H1 (cell line): ENCODE data around the gene NELFA. TPM values are rescaled to one million over a fixed set of nuclear protein-coding genes. Genes with fewer than 3 reads are reported as not detected.

Experiments used
- CTCF ChIA-PET: fragments of 300-600 bp; sonication (Branson Sonifier 250); formaldehyde crosslinking; loops from one replicate; lab custom pipeline; 2021; ENCODE audit not compliant: partially characterized antibody; lab: Charles Lee
- POLR2A ChIA-PET: fragments of 300-600 bp; sonication (Branson Sonifier 250); formaldehyde crosslinking; loops from one replicate; lab custom pipeline; 2021; ENCODE audit warnings: inconsistent platforms; ENCODE audit not compliant: partially characterized antibody; lab: Charles Lee
- DNase-seq, 2 experiments: peaks; one replicate each; pipeline versions ENCODE4 v3.0.0 to v3.0.0-alpha.2; 2010 to 2022; ENCODE audit warnings: low spot score in 2 of 2, low read depth in 1 of 2, mixed read lengths in 1 of 2
- FAIRE-seq: peaks from 2 replicates; lab custom pipeline; 2011; peaks lifted over from hg19 to GRCh38; lab: Jason Lieb, UNC
- H2AFZ ChIP-seq: 2 replicates; pipeline ENCODE4 v1.8.1; 2012; ENCODE audit warnings: low read length, inconsistent platforms
- H2AK5ac ChIP-seq: 2 replicates; pipeline ENCODE4 v1.6.1; 2013; ENCODE audit warnings: low read depth, low read length
- H2BK120ac ChIP-seq: replicated peaks from 2 replicates; pipeline ENCODE3; 2013; ENCODE audit warnings: low read depth, low read length, inconsistent platforms
- H2BK12ac ChIP-seq: 2 replicates; pipeline ENCODE4 v1.6.1; 2013; ENCODE audit warnings: low read depth, low read length
- H2BK15ac ChIP-seq: 2 replicates; pipeline ENCODE4 v1.6.1; 2013; ENCODE audit warnings: low read length
- H2BK20ac ChIP-seq: 2 replicates; pipeline ENCODE4 v1.6.1; 2013; ENCODE audit warnings: low read length
- H2BK5ac ChIP-seq: 2 replicates; pipeline ENCODE4 v1.6.1; 2013; ENCODE audit warnings: low read depth, low read length
- H3K14ac ChIP-seq: 2 replicates; pipeline ENCODE4 v1.6.1; 2013; ENCODE audit warnings: inconsistent platforms; ENCODE audit not compliant: insufficient read length
- H3K18ac ChIP-seq: 2 replicates; pipeline ENCODE4 v1.6.1; 2013; ENCODE audit warnings: low read length; ENCODE audit errors: extremely low read depth
- H3K23ac ChIP-seq: 2 replicates; pipeline ENCODE4 v1.6.1; 2013; ENCODE audit warnings: inconsistent platforms; ENCODE audit not compliant: insufficient read length
- H3K23me2 ChIP-seq: 2 replicates; pipeline ENCODE4 v1.6.1; 2013; ENCODE audit warnings: low read depth, low read length
- H3K27ac ChIP-seq: 2 replicates; pipeline ENCODE4 v1.6.1; 2011; ENCODE audit warnings: low read depth, low read length, inconsistent platforms
- H3K27me3 ChIP-seq, 4 experiments: replicated peaks in 1 of 4; 1 replicate in 1 of 4; 2 replicates in 3 of 4; pipeline versions ENCODE4 v1.6.1 to v1.8.1; 2011 to 2013; ENCODE audit warnings: low read length in 3 of 4, mild to moderate bottlenecking in 3 of 4, inconsistent platforms in 2 of 4, mixed read lengths in 2 of 4, moderate library complexity in 1 of 4; ENCODE audit not compliant: control insufficient read depth in 3 of 4, insufficient read depth in 3 of 4; ENCODE audit errors: extremely low read depth in 1 of 4
- H3K36me3 ChIP-seq, 4 experiments: 2 replicates each; pipeline versions ENCODE4 v1.6.1 to v1.8.1; 2011 to 2013; ENCODE audit warnings: mild to moderate bottlenecking in 4 of 4, low read length in 3 of 4, moderate library complexity in 2 of 4, control low read depth in 1 of 4, inconsistent platforms in 1 of 4; ENCODE audit not compliant: insufficient read depth in 4 of 4, control insufficient read depth in 2 of 4
- H3K4ac ChIP-seq: replicated peaks from 2 replicates; pipeline ENCODE3; 2013; ENCODE audit warnings: low read length, low read depth, mixed read lengths, inconsistent platforms; ENCODE audit not compliant: insufficient read length
- H3K4me1 ChIP-seq, 4 experiments: replicated peaks in 1 of 4; 1 replicate in 1 of 4; 2 replicates in 3 of 4; pipeline versions ENCODE4 v1.6.1 to v1.8.1; 2011 to 2013; ENCODE audit warnings: low read length in 3 of 4, inconsistent platforms in 2 of 4, mixed read lengths in 1 of 4; ENCODE audit not compliant: insufficient read depth in 4 of 4, control insufficient read depth in 3 of 4
- H3K4me2 ChIP-seq, 2 experiments: 2 replicates each; pipeline versions ENCODE4 v1.6.1 to v1.8.1; 2011 to 2013; ENCODE audit warnings: low read depth in 2 of 2, low read length in 2 of 2, control low read depth in 1 of 2, inconsistent platforms in 1 of 2, mild to moderate bottlenecking in 1 of 2; ENCODE audit not compliant: insufficient read depth in 1 of 2
- H3K4me3 ChIP-seq, 4 experiments: fragments of 200-600, 300-600 bp in 1 of 4; sonication (generic), shearing (Covaris generic), sonication (Bioruptor Twin) in 1 of 4; 2 replicates each; pipeline versions ENCODE4 v1.5.1 to v1.8.1; 2011 to 2016; ENCODE audit warnings: low read length in 4 of 4, low read depth in 3 of 4, control low read depth in 2 of 4, inconsistent platforms in 2 of 4, mild to moderate bottlenecking in 2 of 4, mixed read lengths in 1 of 4, moderate library complexity in 1 of 4; ENCODE audit not compliant: insufficient read depth in 2 of 4; ENCODE audit errors: extremely low read depth in 1 of 4
- H3K56ac ChIP-seq: replicated peaks from 2 replicates; pipeline ENCODE3; 2013; ENCODE audit warnings: low read depth, mild to moderate bottlenecking, mixed read lengths, low read length, inconsistent platforms; ENCODE audit not compliant: insufficient read length
- H3K79me1 ChIP-seq: 2 replicates; pipeline ENCODE4 v1.6.1; 2013; ENCODE audit warnings: low read depth, low read length, control low read depth
- H3K79me2 ChIP-seq, 2 experiments: 2 replicates each; pipeline versions ENCODE4 v1.6.1 to v1.8.1; 2012 to 2013; ENCODE audit warnings: low read length in 2 of 2, mild to moderate bottlenecking in 2 of 2, inconsistent platforms in 1 of 2; ENCODE audit not compliant: insufficient read depth in 2 of 2, control insufficient read depth in 1 of 2
- H3K9ac ChIP-seq, 4 experiments: replicated peaks in 1 of 4; 1 replicate in 1 of 4; 2 replicates in 3 of 4; pipeline versions ENCODE4 v1.6.1 to v1.8.1; 2011 to 2013; ENCODE audit warnings: low read depth in 3 of 4, low read length in 3 of 4, control low read depth in 2 of 4, mild to moderate bottlenecking in 2 of 4, moderate library complexity in 2 of 4, inconsistent platforms in 1 of 4; ENCODE audit errors: extremely low read depth in 1 of 4
- H3K9me3 ChIP-seq, 2 experiments: 2 replicates each; pipeline versions ENCODE4 v1.6.1 to v1.8.1; 2012 to 2013; ENCODE audit warnings: mild to moderate bottlenecking in 2 of 2, moderate library complexity in 2 of 2, control low read depth in 1 of 2, inconsistent platforms in 1 of 2, low read depth in 1 of 2, low read length in 1 of 2, mixed read lengths in 1 of 2; ENCODE audit not compliant: insufficient read depth in 2 of 2
- H4K20me1 ChIP-seq, 2 experiments: replicated peaks in 1 of 2; 2 replicates each; pipeline versions ENCODE3 to v1.8.1; 2011 to 2013; ENCODE audit warnings: inconsistent platforms in 2 of 2, low read length in 2 of 2, mild to moderate bottlenecking in 1 of 2; ENCODE audit not compliant: insufficient read depth in 2 of 2, control insufficient read depth in 1 of 2
- H4K5ac ChIP-seq: 2 replicates; pipeline ENCODE4 v1.6.1; 2013; ENCODE audit warnings: low read length, low read depth, mixed read lengths, inconsistent platforms; ENCODE audit not compliant: insufficient read length
- H4K8ac ChIP-seq: 2 replicates; pipeline ENCODE4 v1.8.0; 2013; ENCODE audit warnings: mild to moderate bottlenecking, moderate library complexity, low read length, inconsistent platforms; ENCODE audit not compliant: insufficient read depth; ENCODE audit errors: extremely low read depth
- H4K91ac ChIP-seq: replicated peaks from 2 replicates; pipeline ENCODE3; 2013; ENCODE audit warnings: low read length, mixed read lengths, inconsistent platforms; ENCODE audit not compliant: insufficient read length
- JUN ChIP-seq: IDR thresholded peaks from 2 replicates; pipeline ENCODE4 v1.6.1; 2011; ENCODE audit warnings: low read depth, mild to moderate bottlenecking, improper control_type of control experiment, low read length
- JUND ChIP-seq: IDR thresholded peaks from 2 replicates; pipeline ENCODE4 v1.6.1; 2011; ENCODE audit warnings: mild to moderate bottlenecking, improper control_type of control experiment, low read length
- KDM5A ChIP-seq: fragments of 200-600 bp; IDR thresholded peaks from 2 replicates; pipeline ENCODE4 v1.7.1; 2012; ENCODE audit warnings: mild to moderate bottlenecking, low read length, inconsistent platforms, mixed read lengths
- POU5F1 ChIP-seq: IDR thresholded peaks from 2 replicates; pipeline ENCODE4 v1.6.1; 2011; ENCODE audit warnings: low read depth, mild to moderate bottlenecking, low read length, moderate library complexity
- SIRT6 ChIP-seq: IDR thresholded peaks from one replicate; pipeline ENCODE4 v1.7.1; 2012; ENCODE audit warnings: low read length, inconsistent platforms
- SP4 ChIP-seq: IDR thresholded peaks from 2 replicates; pipeline ENCODE4 v1.6.1; 2012; ENCODE audit warnings: low read length, inconsistent platforms
- TAF1 ChIP-seq: IDR thresholded peaks from 2 replicates; pipeline ENCODE4 v1.6.1; 2011; ENCODE audit warnings: mild to moderate bottlenecking, low read depth, low read length
- TEAD4 ChIP-seq: IDR thresholded peaks from 2 replicates; pipeline ENCODE4 v1.6.1; 2012; ENCODE audit warnings: low read depth, low read length, inconsistent platforms, mixed read lengths
- WGBS, 2 experiments: shearing (Covaris generic) in 1 of 2; methylation state at CpG; one replicate each; pipeline versions ENCODE4 v1.1.6 to v1.1.7; 2013 to 2015; ENCODE audit warnings: low lambda C conversion rate in 2 of 2, mixed read lengths in 2 of 2, inconsistent platforms in 1 of 2, low coverage in 1 of 2, missing lambda C conversion rate in 1 of 2; ENCODE audit not compliant: insufficient replicate concordance in 2 of 2, insufficient coverage in 1 of 2, insufficient read length in 1 of 2; ENCODE audit errors: extremely low coverage in 1 of 2, missing lambda C conversion rate in 1 of 2; 5-methylcytosine and 5-hydroxymethylcytosine counted together
- long read RNA-seq, 2 experiments: library from RNA in 1 of 2; library from capped mRNA in 1 of 2; stranded (forward); transcript quantifications; one replicate each; pipeline ENCODE4 v2.0.0, GENCODE V29; 2021; ENCODE audit warnings: inconsistent platforms in 1 of 2
- polyA minus RNA-seq, 3 experiments: library from RNA; depleted of rRNA, polyadenylated mRNA; stranded (reverse); fragments of >200 nt; gene quantifications; 1 replicate in 2 of 3; 2 replicates in 1 of 3; pipeline ENCODE4 v1.2.3, GENCODE V29; 2011
- polyA plus RNA-seq, 7 experiments: library from polyadenylated mRNA; depleted of rRNA in 3 of 7; stranded (reverse) in 5 of 7; unstranded in 2 of 7; fragments of >200 nt in 5 of 7; fragments of 200-250 nt in 2 of 7; gene quantifications; 1 replicate in 5 of 7; 2 replicates in 1 of 7; 4 replicates in 1 of 7; pipeline versions ENCODE4 v1.2.1 to v1.2.3, GENCODE V29; 2011 to 2013; ENCODE audit warnings: missing spikeins in 2 of 7, mixed read lengths in 2 of 7
- total RNA-seq: library from RNA; stranded (reverse); fragmentation: NEBNext Ultra II Directional; extraction: Animal tissue kit (Norgen Biotek cat#: 25700); gene quantifications from 2 replicates; pipeline ENCODE4 v1.2.1, GENCODE V29; 2021

The NELFA gene
- total RNA-seq (57.5 and 61.4 TPM in 2 replicates), polyA plus RNA-seq (2011; rRNA removed) (41.8 and 61.5 TPM in 2 replicates), polyA minus RNA-seq (2011; rRNA and poly(A)+ RNA removed) (11.5 and 14.7 TPM in 2 replicates)
- polyA plus RNA-seq (2011; cell fraction: cytosol; rRNA removed), result 32.4 TPM
- polyA plus RNA-seq (2011; cell fraction: nucleus; rRNA removed), result 61.6 TPM
- 37.7 to 59.0 TPM (median 56.1 TPM) in 4 replicates for polyA plus RNA-seq (2012, experiment 1 of 2)
- polyA plus RNA-seq (2012, experiment 2 of 2), result 51.4 TPM
- polyA plus RNA-seq (2013, experiment 1 of 2), result 41.7 TPM
- 37.8 TPM for polyA plus RNA-seq (2013, experiment 2 of 2)
- 34.5 TPM for polyA minus RNA-seq (2011; cell fraction: cytosol; rRNA and poly(A)+ RNA removed)
- 50.5 TPM for polyA minus RNA-seq (2011; cell fraction: nucleus; rRNA and poly(A)+ RNA removed)
- long read RNA-seq, experiment 1, transcript NELFA-213 (7 exons, 1,707 nt), result major isoform, 8 of 40 reads
- long read RNA-seq, experiment 1, transcript NELFA-202 (11 exons, 3,343 nt), result minor isoform, 6 of 40 reads
- long read RNA-seq, experiment 1, partial matches to known transcripts, result 22 of 40 reads
- long read RNA-seq, experiment 1, other reads (novel, unspliced or antisense), result 3 of 40 reads
- long read RNA-seq, experiment 2, partial matches to known transcripts, result 0 of 3 reads
- long read RNA-seq, experiment 2, other reads (novel, unspliced or antisense), result 1 of 3 reads

- Histone ChIP-seq H2BK120ac (peak within 1 kb of the TSS; percentile 95), H3K4me1 (peaks cover 0 to 3% (median 0%) of the 10 kb centered on the region in 4 experiments; a peak in 2 of 7 replicates), H3K56ac (peak within 1 kb of the TSS; percentile 99), H3K36me3 (peaks cover 0 to 5% (median under 1%) of the 10 kb centered on the region in 4 experiments; a peak in 2 of 8 replicates), H3K23me2 (no peaks in the 10 kb centered on the region; the same call in 1 of the 2 replicates), H3K14ac (no peak within 1 kb of the TSS), H3K9ac (peak within 1 kb of the TSS; percentile 93 to 99 (median 96)), H3K79me2 (peaks cover 26 to 43% of the 10 kb centered on the region in 2 experiments), H4K5ac (peak within 1 kb of the TSS; percentile 99), H4K91ac (peak within 1 kb of the TSS; percentile 96), H3K18ac (peak within 1 kb of the TSS; percentile 97), H2BK15ac (peak within 1 kb of the TSS; percentile 74; the same call in 1 of the 2 replicates), H2BK5ac (peak within 1 kb of the TSS; percentile 99), H3K23ac (no peak within 1 kb of the TSS), H3K4me2 (peak within 1 kb of the TSS; percentile 40 to 75), H3K27me3 (peaks cover 0 to 3% (median 0%) of the 10 kb centered on the region in 4 experiments; a peak in 1 of 7 replicates), H3K27ac (peak within 1 kb of the TSS; percentile 99), H4K20me1 (peaks cover 10 to 17% of the 10 kb centered on the region in 2 experiments), H2AK5ac (no peak within 1 kb of the TSS), H3K9me3 (no peaks in the 10 kb centered on the region), H2BK12ac (peak within 1 kb of the TSS; percentile 97), H3K4me3 (peak within 1 kb of the TSS; percentile 89 to 98 (median 94)), H3K4ac (peak within 1 kb of the TSS; percentile 69), H4K8ac (peak within 1 kb of the TSS; percentile 100), H2AFZ (peak within 1 kb of the TSS; percentile 99), H3K79me1 (peaks cover 14% of the 10 kb centered on the region), H2BK20ac (no peak within 1 kb of the TSS)
- DNase-seq, result peak; percentile 85 to 97
- POLR2A ChIA-PET, result interaction anchor here (0.5 to 1.9 kb wide), 11 partner anchors 9 to 460 kb away, joined by 3 to 6 read pairs (median 3); partner anchors contain the start of gene RNF4
- 1% methylated on average over 53 of the region's 95 CpGs; no CpG with 5 or more reads in 1 of the 2 experiments for WGBS, 2 experiments
- no peak for FAIRE-seq
- CTCF ChIA-PET, result interaction anchor here (0.9 to 2.4 kb wide), 5 partner anchors 13 to 178 kb away, joined by 3 to 9 read pairs (median 3); no protein-coding TSS in a partner anchor
- TF ChIP-seq TEAD4 (peak; percentile 59), SP4 (peak; percentile 30; the same call in 1 of the 2 replicates), POU5F1 (no peak), JUN (0 out of 2 replicates have a peak, but pooled peaks have one; percentile 33), JUND (peak; percentile 61; the same call in 1 of the 2 replicates), TAF1 (peak; percentile 100), SIRT6 (no peak), KDM5A (peak; percentile 87; the same call in 1 of the 2 replicates)
Measured at GRCh38 chr4:2008921-2009650, at the start of gene NELFA. NELFA (minus strand) TSS chr4:2008974; CDS start chr4:2008959, 15 bp downstream.
